ENCODE measurements around the gene PPP1CA.
"Not testable (repeated sequence)": the region's sequence is repeated elsewhere in the genome, so short reads cannot be mapped to it uniquely, and the experiment has no call there.

The PPP1CA gene

GRCh38 chr11:67434395-67434881, 32.8 kb upstream of the PPP1CA start:
- DNase-seq (ENCODE audit: low read depth): no peak

- no peak for DNase-seq (ENCODE audit: low read depth)
These were observed 32.1 kb upstream of the PPP1CA start for GRCh38 chr11:67433536-67434394.

- no peak for DNase-seq (ENCODE audit: low read depth)
These were observed 31.1 kb upstream of the PPP1CA start for GRCh38 chr11:67432655-67433349.

GRCh38 chr11:67431346-67432249, 29.9 kb upstream of the PPP1CA start:
- DNase-seq (ENCODE audit: low read depth): no peak

- DNase-seq (ENCODE audit: low read depth): no peak
These were observed 28.1 kb upstream of the PPP1CA start for GRCh38 chr11:67429722-67430121.

GRCh38 chr11:67429038-67429668, 27.5 kb upstream of the PPP1CA start:
- no peak for DNase-seq (ENCODE audit: low read depth)

GRCh38 chr11:67428052-67429001, 26.7 kb upstream of the PPP1CA start, which contains the start of gene RPS6KB2:
RPS6KB2 (plus strand) TSS chr11:67428494; CDS start chr11:67428546, 52 bp downstream.
- peak; percentile 98 for DNase-seq (ENCODE audit: low read depth)

- not testable (repeated sequence) for DNase-seq (ENCODE audit: low read depth)
These were observed 25.8 kb upstream of the PPP1CA start for GRCh38 chr11:67427364-67427859.

- DNase-seq (ENCODE audit: low read depth): no peak
These were observed 22.4 kb upstream of the PPP1CA start for GRCh38 chr11:67423891-67424613.

GRCh38 chr11:67423466-67423865, 21.8 kb upstream of the PPP1CA start:
- DNase-seq (ENCODE audit: low read depth): no peak

GRCh38 chr11:67422891-67423290, 21.2 kb upstream of the PPP1CA start:
- DNase-seq (ENCODE audit: low read depth): no peak

- no peak for DNase-seq (ENCODE audit: low read depth)
These were observed 19.9 kb upstream of the PPP1CA start for GRCh38 chr11:67421430-67422031.

- peak; percentile 98 for DNase-seq (ENCODE audit: low read depth)
These were observed 19.2 kb upstream of the PPP1CA start for GRCh38 chr11:67420646-67421429.

- DNase-seq (ENCODE audit: low read depth): no peak
These were observed 18.5 kb upstream of the PPP1CA start for GRCh38 chr11:67420147-67420645.

- no peak for DNase-seq (ENCODE audit: low read depth)
These were observed 17.8 kb upstream of the PPP1CA start for GRCh38 chr11:67419325-67420049.

GRCh38 chr11:67418476-67419281, 17.0 kb upstream of the PPP1CA start:
- no peak for DNase-seq (ENCODE audit: low read depth)

Data from activated T-helper 9 cell treated with anti-CD3 and anti-CD28 coated beads, Interleukin-2, amount 50 U/mL, for 16 hours (primary cell).